GM23338 (cell line): ENCODE measurements around the gene HLA-DPA1. TPM values are rescaled to one million over a fixed set of nuclear protein-coding genes. Genes with fewer than 3 reads are reported as not detected.

Source experiments
- ATAC-seq: fragments of 200-7000 bp; cut with Tn5 transposase; 3 replicates; pipeline ENCODE4 v1.9.1; 2020
- DNase-seq: peaks from one replicate; pipeline ENCODE4 v3.0.0-alpha.2; 2015; ENCODE audit warnings: low spot score
- H2AFZ ChIP-seq: fragments of 200-600 bp; sonication (generic); 2 replicates; pipeline ENCODE4 v1.8.0; 2016; ENCODE audit warnings: antibody characterized with exemption, mild to moderate bottlenecking, moderate library complexity
- H3F3A ChIP-seq: fragments of 200-600 bp; sonication (generic); replicated peaks from 2 replicates; pipeline ENCODE4 v1.8.0; 2017; ENCODE audit warnings: antibody characterized with exemption, mixed run types, low read depth
- H3K27ac ChIP-seq: fragments of 200-600 bp; sonication (generic); 2 replicates; pipeline ENCODE4 v1.6.1; 2016; ENCODE audit warnings: low read depth
- H3K27me3 ChIP-seq: fragments of 200-600 bp; sonication (generic); 2 replicates; pipeline ENCODE4 v1.8.0; 2016; ENCODE audit warnings: mild to moderate bottlenecking, mixed run types, moderate library complexity; ENCODE audit not compliant: insufficient read depth
- H3K36me3 ChIP-seq: fragments of 200-600 bp; sonication (generic); 2 replicates; pipeline ENCODE4 v1.8.0; 2016; ENCODE audit warnings: mild to moderate bottlenecking; ENCODE audit not compliant: insufficient read depth
- H3K4me1 ChIP-seq: fragments of 200-600 bp; sonication (generic); 2 replicates; pipeline ENCODE4 v1.8.0; 2016; ENCODE audit warnings: mild to moderate bottlenecking, moderate library complexity; ENCODE audit not compliant: insufficient read depth
- H3K4me2 ChIP-seq: fragments of 200-600 bp; sonication (generic); 2 replicates; pipeline ENCODE4 v1.7.1; 2017; ENCODE audit warnings: mixed run types
- H3K4me3 ChIP-seq: fragments of 200-600 bp; sonication (generic); 2 replicates; pipeline ENCODE4 v1.6.1; 2016; ENCODE audit warnings: mixed run types
- H3K79me2 ChIP-seq: fragments of 200-600 bp; sonication (generic); replicated peaks from 2 replicates; pipeline ENCODE4 v1.8.0; 2017; ENCODE audit warnings: mild to moderate bottlenecking; ENCODE audit not compliant: insufficient read depth
- H3K9me2 ChIP-seq: fragments of 200-600 bp; sonication (generic); 2 replicates; pipeline ENCODE4 v1.8.0; 2017; ENCODE audit not compliant: insufficient read depth
- H4K20me1 ChIP-seq: fragments of 200-600 bp; sonication (generic); replicated peaks from 2 replicates; pipeline ENCODE4 v1.8.0; 2017; ENCODE audit warnings: mild to moderate bottlenecking; ENCODE audit not compliant: insufficient read depth
- H3K27ac Mint-ChIP-seq: 2 replicates; pipeline ENCODE4 v1.8.0; 2020; ENCODE audit warnings: inconsistent platforms, mild to moderate bottlenecking, moderate library complexity, mixed read lengths
- H3K27me3 Mint-ChIP-seq: 3 replicates; pipeline ENCODE4 v1.8.0; 2022; ENCODE audit warnings: low read depth, mild to moderate bottlenecking, moderate library complexity, mixed read lengths, inconsistent platforms; ENCODE audit not compliant: insufficient read depth, poor library complexity
- H3K36me3 Mint-ChIP-seq: 3 replicates; pipeline ENCODE4 v1.8.0; 2021; ENCODE audit warnings: low read depth, mild to moderate bottlenecking, inconsistent platforms, moderate library complexity, mixed read lengths
- H3K4me1 Mint-ChIP-seq: 3 replicates; pipeline ENCODE4 v1.8.0; 2020; ENCODE audit warnings: mild to moderate bottlenecking, inconsistent platforms, mixed read lengths
- H3K4me3 Mint-ChIP-seq: 3 replicates; pipeline ENCODE4 v1.8.0; 2021; ENCODE audit warnings: moderate library complexity, mild to moderate bottlenecking, inconsistent platforms, mixed read lengths
- H3K9me3 Mint-ChIP-seq: 3 replicates; pipeline ENCODE4 v1.8.0; 2020; ENCODE audit warnings: moderate library complexity, mild to moderate bottlenecking, inconsistent platforms, mixed read lengths
- CREB1 ChIP-seq: fragments of 250-450 bp; sonication (Bioruptor Pico); IDR thresholded peaks from 2 replicates; pipeline ENCODE4 v1.5.0; 2020; ENCODE audit warnings: low read depth, mild to moderate bottlenecking, moderate library complexity
- EZH2 ChIP-seq: fragments of 200-600 bp; sonication (generic); IDR thresholded peaks from one replicate; pipeline ENCODE4 v1.8.0; 2017; ENCODE audit warnings: antibody characterized with exemption, mild to moderate bottlenecking, low read depth; ENCODE audit not compliant: unreplicated experiment
- EZH2phosphoT487 ChIP-seq: fragments of 200-600 bp; sonication (generic); IDR thresholded peaks from one replicate; pipeline ENCODE4 v1.8.1; 2018; ENCODE audit warnings: antibody characterized with exemption; ENCODE audit not compliant: unreplicated experiment
- JUNB ChIP-seq: IDR thresholded peaks from one replicate; pipeline ENCODE4 v1.6.1; 2016; ENCODE audit warnings: antibody characterized with exemption; ENCODE audit not compliant: unreplicated experiment
- NANOG ChIP-seq: IDR thresholded peaks from 2 replicates; pipeline ENCODE4 v1.6.1; 2016; ENCODE audit warnings: antibody characterized with exemption, borderline replicate concordance
- POLR2AphosphoS5 ChIP-seq: IDR thresholded peaks from 2 replicates; pipeline ENCODE4 v1.6.1; 2016; ENCODE audit warnings: antibody characterized with exemption, low read depth
- STAT1 ChIP-seq: IDR thresholded peaks from one replicate; pipeline ENCODE4 v1.6.1; 2016; ENCODE audit warnings: antibody characterized with exemption; ENCODE audit not compliant: unreplicated experiment
- ZNF114 ChIP-seq: fragments of 250-450 bp; sonication (Bioruptor Pico); IDR thresholded peaks from 2 replicates; pipeline ENCODE4 v1.5.0; 2020; ENCODE audit warnings: mild to moderate bottlenecking, moderate library complexity
- ZNF331 ChIP-seq: fragments of 250-450 bp; sonication (Bioruptor Pico); IDR thresholded peaks from 2 replicates; pipeline ENCODE4 v1.5.0; 2020; ENCODE audit warnings: low read depth, mild to moderate bottlenecking, moderate library complexity
- polyA plus RNA-seq: library from polyadenylated mRNA; unstranded; fragments of >200 nt; fragmentation: Nextera tagmentation; extraction: Ambion mirVana; gene quantifications from 2 replicates; pipeline ENCODE4 v1.2.1, GENCODE V29; 2016
- total RNA-seq: library from RNA; depleted of rRNA; stranded (reverse); fragments of >200 nt; shearing (Covaris generic); gene quantifications from 2 replicates; pipeline ENCODE4 v1.2.3, GENCODE V29; 2014
- TF ChIP-seq, protein P1 (sequence below): IDR thresholded peaks from 2 replicates; pipeline ENCODE4 v1.6.1; 2016; ENCODE audit warnings: antibody characterized with exemption
- TF ChIP-seq, protein P2 (sequence below), 2 experiments: fragments of 200-600 bp in 1 of 2; sonication (generic) in 1 of 2; conservative IDR thresholded peaks; 2 replicates each; pipeline versions ENCODE4 v1.5.1 to v1.6.1; 2016 to 2017; ENCODE audit warnings: antibody characterized with exemption in 2 of 2, low read depth in 2 of 2, mild to moderate bottlenecking in 2 of 2, moderate library complexity in 1 of 2
- TF ChIP-seq, protein P3 (sequence below): IDR thresholded peaks from one replicate; pipeline ENCODE4 v1.6.1; 2018; ENCODE audit warnings: antibody characterized with exemption; ENCODE audit not compliant: unreplicated experiment

HLA-DPA1 gene
- total and polyA plus RNA-seq, 2 experiments from 2014 or later: 4.1 to 6.9 TPM

DNA sequence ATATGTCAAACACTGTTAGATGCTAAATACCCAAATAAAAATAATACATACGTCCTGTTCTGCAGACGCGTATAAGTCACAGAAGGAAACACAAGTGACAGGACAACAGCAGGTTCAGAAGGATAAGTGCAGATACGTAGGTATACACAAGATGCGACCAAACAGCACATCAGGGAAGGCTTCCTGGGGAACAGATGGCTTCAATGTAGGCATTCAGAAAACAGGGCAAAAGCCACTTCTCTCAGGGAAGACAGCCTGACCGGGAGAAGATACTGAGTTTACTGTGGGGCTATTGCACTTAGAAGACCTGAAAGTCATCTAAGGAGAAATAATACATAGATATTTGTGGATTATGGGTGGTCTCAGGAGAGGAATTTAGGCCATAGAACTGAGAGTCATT, 1.9 kb downstream of the HLA-DPA1 start:
- Mint-ChIP-seq H3K9me3 (no peaks in the 10 kb centered on the region), H3K4me3 (no peak overlapping the region; the same call in 2 of the 3 replicates), H3K27ac (no peak overlapping the region), H3K36me3 (no peaks in the 10 kb centered on the region; the same call in 2 of the 3 replicates), H3K4me1 (peaks cover 5% of the 10 kb centered on the region; the same call in 2 of the 3 replicates), H3K27me3 (no peaks in the 10 kb centered on the region)
- TF ChIP-seq, protein P1, sequence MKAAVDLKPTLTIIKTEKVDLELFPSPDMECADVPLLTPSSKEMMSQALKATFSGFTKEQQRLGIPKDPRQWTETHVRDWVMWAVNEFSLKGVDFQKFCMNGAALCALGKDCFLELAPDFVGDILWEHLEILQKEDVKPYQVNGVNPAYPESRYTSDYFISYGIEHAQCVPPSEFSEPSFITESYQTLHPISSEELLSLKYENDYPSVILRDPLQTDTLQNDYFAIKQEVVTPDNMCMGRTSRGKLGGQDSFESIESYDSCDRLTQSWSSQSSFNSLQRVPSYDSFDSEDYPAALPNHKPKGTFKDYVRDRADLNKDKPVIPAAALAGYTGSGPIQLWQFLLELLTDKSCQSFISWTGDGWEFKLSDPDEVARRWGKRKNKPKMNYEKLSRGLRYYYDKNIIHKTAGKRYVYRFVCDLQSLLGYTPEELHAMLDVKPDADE: no peak
- no peak for TF ChIP-seq JUNB
- no peak for TF ChIP-seq EZH2
- TF ChIP-seq CREB1: no peak
- TF ChIP-seq, protein P2, sequence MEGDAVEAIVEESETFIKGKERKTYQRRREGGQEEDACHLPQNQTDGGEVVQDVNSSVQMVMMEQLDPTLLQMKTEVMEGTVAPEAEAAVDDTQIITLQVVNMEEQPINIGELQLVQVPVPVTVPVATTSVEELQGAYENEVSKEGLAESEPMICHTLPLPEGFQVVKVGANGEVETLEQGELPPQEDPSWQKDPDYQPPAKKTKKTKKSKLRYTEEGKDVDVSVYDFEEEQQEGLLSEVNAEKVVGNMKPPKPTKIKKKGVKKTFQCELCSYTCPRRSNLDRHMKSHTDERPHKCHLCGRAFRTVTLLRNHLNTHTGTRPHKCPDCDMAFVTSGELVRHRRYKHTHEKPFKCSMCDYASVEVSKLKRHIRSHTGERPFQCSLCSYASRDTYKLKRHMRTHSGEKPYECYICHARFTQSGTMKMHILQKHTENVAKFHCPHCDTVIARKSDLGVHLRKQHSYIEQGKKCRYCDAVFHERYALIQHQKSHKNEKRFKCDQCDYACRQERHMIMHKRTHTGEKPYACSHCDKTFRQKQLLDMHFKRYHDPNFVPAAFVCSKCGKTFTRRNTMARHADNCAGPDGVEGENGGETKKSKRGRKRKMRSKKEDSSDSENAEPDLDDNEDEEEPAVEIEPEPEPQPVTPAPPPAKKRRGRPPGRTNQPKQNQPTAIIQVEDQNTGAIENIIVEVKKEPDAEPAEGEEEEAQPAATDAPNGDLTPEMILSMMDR (conservative IDR thresholded peaks at IDR 0.05; ENCODE audit: low read depth in 2 of 2): no peak
- no peaks in the 10 kb centered on the region for H3F3A ChIP-seq
- H3K36me3 ChIP-seq: no peaks in the 10 kb centered on the region
- H3K4me2 ChIP-seq: no peak overlapping the region
- H2AFZ ChIP-seq: no peak overlapping the region
- H4K20me1 ChIP-seq: no peaks in the 10 kb centered on the region
- no peaks in the 10 kb centered on the region for H3K79me2 ChIP-seq
- DNase-seq (no peak), ATAC-seq (no peak)
- H3K27ac ChIP-seq: no peak overlapping the region
- no peak overlapping the region for H3K4me3 ChIP-seq
- no peaks in the 10 kb centered on the region for H3K4me1 ChIP-seq
- H3K27me3 ChIP-seq: no peaks in the 10 kb centered on the region
- H3K9me2 ChIP-seq: no peaks in the 10 kb centered on the region

DNA sequence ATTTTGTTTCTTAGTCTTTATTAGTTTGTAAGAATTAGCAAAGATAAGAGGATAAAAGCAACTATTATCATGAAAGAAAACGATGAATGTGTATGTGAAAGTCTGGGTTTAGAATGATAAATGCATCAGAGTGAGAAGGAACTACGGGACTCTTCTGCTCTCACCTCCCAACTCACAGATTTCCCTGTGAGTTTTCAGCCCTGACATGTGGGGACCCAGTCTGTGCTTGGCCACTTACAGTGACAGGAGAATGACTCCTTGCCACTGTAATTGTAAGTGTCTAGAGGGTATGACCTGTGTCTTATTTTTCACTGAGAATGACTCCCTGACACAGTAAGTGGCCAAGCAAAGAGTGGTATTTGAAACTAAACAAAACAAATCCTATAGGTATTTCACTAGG, 2.5 kb downstream of the HLA-DPA1 start:
- Mint-ChIP-seq H3K4me1 (peaks cover 5% of the 10 kb centered on the region; the same call in 2 of the 3 replicates), H3K4me3 (no peak overlapping the region), H3K27ac (no peak overlapping the region), H3K36me3 (no peaks in the 10 kb centered on the region; the same call in 2 of the 3 replicates), H3K27me3 (no peaks in the 10 kb centered on the region), H3K9me3 (no peaks in the 10 kb centered on the region)
- Histone ChIP-seq H3K4me3 (no peak overlapping the region), H3F3A (no peaks in the 10 kb centered on the region), H3K36me3 (no peaks in the 10 kb centered on the region), H4K20me1 (no peaks in the 10 kb centered on the region), H3K4me1 (no peaks in the 10 kb centered on the region), H3K79me2 (no peaks in the 10 kb centered on the region), H2AFZ (no peak overlapping the region), H3K9me2 (no peaks in the 10 kb centered on the region), H3K27me3 (no peaks in the 10 kb centered on the region), H3K4me2 (no peak overlapping the region), H3K27ac (no peak overlapping the region)
- ATAC-seq: no peak
- no peak for DNase-seq
- TF ChIP-seq POLR2AphosphoS5 (no peak), JUNB (no peak), EZH2phosphoT487 (no peak), EZH2 (no peak), NANOG (no peak), STAT1 (no peak), ZNF114 (CRISPR knock-in tag) (no peak), ZNF331 (no peak), CREB1 (no peak)
- TF ChIP-seq, protein P2 (conservative IDR thresholded peaks at IDR 0.05; ENCODE audit: low read depth in 2 of 2): no peak
- TF ChIP-seq, protein P3, sequence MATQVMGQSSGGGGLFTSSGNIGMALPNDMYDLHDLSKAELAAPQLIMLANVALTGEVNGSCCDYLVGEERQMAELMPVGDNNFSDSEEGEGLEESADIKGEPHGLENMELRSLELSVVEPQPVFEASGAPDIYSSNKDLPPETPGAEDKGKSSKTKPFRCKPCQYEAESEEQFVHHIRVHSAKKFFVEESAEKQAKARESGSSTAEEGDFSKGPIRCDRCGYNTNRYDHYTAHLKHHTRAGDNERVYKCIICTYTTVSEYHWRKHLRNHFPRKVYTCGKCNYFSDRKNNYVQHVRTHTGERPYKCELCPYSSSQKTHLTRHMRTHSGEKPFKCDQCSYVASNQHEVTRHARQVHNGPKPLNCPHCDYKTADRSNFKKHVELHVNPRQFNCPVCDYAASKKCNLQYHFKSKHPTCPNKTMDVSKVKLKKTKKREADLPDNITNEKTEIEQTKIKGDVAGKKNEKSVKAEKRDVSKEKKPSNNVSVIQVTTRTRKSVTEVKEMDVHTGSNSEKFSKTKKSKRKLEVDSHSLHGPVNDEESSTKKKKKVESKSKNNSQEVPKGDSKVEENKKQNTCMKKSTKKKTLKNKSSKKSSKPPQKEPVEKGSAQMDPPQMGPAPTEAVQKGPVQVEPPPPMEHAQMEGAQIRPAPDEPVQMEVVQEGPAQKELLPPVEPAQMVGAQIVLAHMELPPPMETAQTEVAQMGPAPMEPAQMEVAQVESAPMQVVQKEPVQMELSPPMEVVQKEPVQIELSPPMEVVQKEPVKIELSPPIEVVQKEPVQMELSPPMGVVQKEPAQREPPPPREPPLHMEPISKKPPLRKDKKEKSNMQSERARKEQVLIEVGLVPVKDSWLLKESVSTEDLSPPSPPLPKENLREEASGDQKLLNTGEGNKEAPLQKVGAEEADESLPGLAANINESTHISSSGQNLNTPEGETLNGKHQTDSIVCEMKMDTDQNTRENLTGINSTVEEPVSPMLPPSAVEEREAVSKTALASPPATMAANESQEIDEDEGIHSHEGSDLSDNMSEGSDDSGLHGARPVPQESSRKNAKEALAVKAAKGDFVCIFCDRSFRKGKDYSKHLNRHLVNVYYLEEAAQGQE: no peak
- TF ChIP-seq, protein P1: no peak
